HG03558 (cell line): ENCODE data around the gene MACC1.

Source experiments
- ATAC-seq: cut with Tn5 transposase; IDR thresholded peaks from one replicate; pipeline ENCODE4 v1.9.1; 2021; ENCODE audit warnings: moderate number of reproducible peaks; ENCODE audit not compliant: unreplicated experiment; ENCODE audit errors: extremely low read depth

The MACC1 gene

DNA sequence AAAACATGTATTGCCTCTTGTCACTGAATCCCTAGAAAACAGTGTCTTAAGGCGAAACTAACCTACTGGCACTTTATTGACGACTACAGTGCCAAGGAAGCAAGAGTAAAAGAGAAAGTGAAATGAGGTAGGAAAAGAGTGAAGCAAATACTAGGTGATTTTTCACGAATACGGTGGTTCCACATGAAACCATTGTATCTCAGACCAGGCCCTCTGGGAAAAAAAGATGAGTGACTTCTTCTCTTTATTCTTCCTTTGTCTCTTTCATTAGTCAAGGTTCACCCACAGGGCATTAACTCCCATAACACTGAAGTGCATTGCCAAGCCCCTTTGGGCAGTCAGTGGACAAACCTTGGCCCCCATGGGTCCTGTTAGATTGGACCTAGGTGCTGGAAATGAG, 16.2 kb upstream of the MACC1 start:
- no peak for ATAC-seq

GRCh38 chr7:20232848-20233247, 15.7 kb upstream of the MACC1 start:
- no peak for ATAC-seq

DNA sequence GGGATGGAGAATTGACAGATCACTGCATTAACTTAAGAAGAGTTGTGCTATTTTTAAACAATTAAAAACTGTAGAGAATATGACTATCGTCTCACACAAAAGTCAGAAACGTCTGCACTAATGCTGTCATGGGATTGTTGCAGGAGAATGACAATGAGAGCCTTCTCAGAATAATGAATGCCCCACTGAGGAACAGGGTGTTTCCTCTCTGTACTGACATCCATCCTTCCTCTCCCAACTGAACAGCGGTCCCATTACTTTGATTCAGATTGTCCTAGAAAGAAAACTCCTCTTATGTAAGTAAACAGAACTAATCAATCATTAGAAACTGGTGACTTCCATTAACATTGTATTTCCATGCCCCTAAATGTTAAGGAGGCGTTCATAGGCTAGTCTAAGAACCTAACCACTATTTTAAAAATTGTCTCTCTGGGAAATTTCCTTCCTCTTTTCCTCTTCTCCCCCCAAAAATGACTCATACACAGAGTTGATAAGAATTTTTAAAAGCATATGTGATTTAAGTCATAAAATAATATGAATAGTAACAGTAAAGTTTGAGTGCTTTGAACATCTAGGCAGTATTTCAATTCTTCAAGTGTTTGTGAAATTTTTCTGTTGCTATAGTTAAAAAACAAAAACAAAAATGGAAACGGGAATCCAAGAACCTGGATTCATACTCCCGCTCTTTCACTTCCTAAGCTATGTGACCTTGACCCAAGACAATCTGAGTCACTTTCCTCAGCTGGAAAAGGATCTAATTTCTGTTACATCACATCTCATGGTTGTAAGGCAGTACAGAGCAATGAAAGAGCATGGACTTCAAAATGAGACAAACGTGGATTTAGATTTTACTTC, 12.7 kb upstream of the MACC1 start:
- ATAC-seq = no peak

- ATAC-seq = no peak
These were observed 11.9 kb upstream of the MACC1 start for GRCh38 chr7:20229081-20229480.

- no peak for ATAC-seq
These were observed 11.5 kb upstream of the MACC1 start for GRCh38 chr7:20228654-20229053.

- no peak for ATAC-seq
These were observed 10.2 kb upstream of the MACC1 start for GRCh38 chr7:20227291-20227795.

- ATAC-seq = no peak
These were observed 9.7 kb upstream of the MACC1 start for GRCh38 chr7:20226860-20227259.

DNA sequence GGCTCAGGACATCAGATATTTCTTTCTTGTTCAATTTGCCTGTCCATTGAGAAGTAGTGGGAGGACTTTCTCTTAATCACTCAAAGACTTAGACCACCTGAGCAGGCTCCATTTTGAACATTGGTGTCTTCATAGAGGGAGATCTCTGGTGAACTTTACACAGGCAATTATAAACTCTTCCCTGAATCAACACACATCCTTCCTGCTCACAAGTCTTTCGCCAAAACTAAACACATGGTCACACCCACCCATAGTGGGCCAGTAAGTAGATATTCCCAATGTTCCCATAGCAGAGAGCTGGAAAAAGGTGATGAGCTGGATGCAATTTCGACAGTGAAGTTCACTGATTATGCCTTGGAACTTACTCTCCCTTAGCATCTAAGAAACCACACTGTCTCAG, 8.2 kb upstream of the MACC1 start:
- ATAC-seq = no peak

DNA sequence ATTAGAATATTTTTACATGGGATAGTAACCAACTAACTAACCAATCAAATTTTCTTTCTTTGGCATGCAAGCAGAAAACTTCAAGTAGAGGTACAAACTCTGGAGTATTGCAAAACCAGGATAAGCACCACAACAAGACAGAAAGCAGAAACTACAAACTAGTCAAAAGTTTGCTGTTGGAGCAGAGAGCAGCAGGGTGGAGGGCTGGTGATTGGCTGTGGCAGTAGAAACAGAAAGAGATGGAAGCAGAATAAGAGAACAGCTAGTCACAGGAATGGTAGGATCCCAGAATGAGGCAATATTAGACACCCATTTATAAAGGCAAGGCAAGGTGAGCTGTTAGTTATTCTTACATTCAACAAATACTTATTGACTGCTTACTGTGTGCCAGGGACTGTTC, 6.8 kb upstream of the MACC1 start:
- no peak for ATAC-seq

- ATAC-seq = no peak
These were observed 6.2 kb upstream of the MACC1 start for GRCh38 chr7:20223356-20223755.

DNA sequence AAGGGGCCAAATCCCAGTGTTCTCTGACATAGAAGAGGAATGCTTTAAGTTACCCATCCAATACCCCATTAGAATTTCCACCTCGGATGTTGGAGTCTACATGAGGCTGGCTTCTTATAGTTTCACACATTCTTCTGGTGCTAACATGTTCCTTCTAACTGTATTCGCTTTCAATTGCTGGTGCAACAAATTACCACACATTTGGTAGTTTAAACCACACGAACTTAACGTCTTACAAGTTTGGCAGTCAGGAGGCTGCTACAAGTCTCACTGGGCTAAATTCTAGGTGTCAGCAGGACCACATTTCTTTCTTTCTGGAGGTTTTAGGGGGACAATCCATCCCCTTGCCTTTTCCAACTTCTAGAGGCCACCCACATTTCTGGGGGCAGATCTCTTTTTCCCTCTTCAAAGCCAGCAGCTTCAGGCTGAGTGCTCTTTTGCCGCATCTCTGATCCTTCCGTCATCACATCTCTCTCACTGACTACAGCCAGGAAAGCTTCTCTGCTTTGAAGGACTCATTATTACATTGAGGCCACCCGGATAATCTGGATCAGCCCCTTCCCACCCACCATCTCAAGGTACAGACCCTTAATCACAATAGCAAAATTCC, 5.1 kb upstream of the MACC1 start:
- no peak for ATAC-seq

- ATAC-seq = no peak
These were observed 3.9 kb upstream of the MACC1 start for GRCh38 chr7:20220921-20221547.

DNA sequence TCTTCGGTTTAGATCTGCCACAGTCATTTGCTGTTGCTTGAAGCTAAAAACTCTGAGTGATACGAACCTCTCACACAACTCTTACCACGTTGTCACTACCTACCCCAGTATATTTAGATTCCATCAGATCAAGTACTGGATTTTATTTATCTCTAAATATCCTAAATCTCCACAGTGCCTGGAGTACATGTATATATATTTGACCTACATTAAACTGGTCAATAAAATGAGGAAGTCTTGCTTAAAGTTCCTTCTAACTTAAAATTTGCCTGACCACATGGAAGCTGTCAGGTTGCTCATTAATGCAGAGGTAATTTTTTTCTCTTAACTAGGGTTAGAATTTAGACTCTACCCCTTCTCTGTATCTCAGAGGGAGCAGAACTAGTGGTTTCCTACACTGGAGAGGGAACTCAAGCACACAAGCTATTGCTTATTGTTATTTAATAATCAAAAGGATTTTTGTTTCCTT, 3.1 kb upstream of the MACC1 start:
- ATAC-seq = peak; percentile 3

DNA sequence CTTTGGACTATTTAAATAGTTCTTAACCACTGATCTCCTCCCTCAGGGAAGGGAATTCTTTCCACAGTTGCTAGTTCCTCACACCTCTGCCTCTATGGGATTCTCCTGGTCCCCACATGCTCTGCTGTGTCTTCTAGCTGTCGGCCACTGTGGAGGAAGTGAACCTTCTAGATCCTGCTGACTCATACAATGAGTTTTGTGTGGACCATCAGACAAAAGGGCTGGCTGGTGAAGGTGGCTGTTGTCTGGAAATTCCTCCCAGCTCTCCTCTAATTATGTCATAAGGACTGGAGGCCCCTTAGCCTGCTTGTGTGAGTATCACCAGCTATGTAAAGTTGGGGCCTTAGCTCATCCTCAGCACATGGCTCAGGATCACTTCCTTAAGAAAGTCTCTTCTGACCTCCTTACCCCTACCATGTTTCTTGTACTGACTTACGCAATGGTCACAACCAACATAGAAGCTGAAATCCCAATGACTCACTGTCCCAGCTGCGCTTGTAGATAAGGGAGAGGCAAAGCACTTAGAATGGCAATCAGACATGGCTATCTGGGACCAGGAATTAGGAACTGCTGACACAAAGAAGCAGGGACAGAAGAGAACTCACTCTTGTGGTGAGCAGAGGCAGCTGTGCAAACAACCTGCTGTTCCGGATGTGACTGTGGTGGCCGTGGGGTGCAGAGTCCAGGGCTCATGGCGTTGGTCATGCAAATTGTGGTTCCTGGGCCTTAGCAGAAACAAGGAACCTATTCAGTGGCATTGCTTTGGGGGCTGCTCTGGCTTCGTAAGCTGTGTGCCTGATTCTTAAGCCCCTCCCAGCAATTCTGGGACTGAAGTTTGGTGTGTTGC, 2.5 kb upstream of the MACC1 start:
- peak; percentile 50 for ATAC-seq

DNA sequence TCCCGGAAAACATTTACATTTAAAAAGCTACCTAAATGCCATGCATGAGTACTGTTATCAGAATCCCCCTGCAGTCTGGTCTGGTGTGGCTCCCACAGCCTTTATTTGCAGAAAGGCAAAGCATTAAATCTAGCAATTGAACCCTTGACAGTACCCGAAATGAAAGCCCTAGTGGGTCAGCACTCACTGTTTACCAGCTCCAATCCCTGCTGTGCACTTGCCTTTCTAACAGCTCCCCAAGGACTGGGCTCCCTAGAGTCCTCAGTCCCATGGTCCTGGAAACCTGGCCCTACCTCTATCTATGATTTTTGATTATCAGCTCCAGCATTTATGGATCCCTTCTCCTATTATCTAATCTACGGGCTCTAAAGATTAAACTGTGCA, 1.9 kb upstream of the MACC1 start:
- no peak for ATAC-seq

DNA sequence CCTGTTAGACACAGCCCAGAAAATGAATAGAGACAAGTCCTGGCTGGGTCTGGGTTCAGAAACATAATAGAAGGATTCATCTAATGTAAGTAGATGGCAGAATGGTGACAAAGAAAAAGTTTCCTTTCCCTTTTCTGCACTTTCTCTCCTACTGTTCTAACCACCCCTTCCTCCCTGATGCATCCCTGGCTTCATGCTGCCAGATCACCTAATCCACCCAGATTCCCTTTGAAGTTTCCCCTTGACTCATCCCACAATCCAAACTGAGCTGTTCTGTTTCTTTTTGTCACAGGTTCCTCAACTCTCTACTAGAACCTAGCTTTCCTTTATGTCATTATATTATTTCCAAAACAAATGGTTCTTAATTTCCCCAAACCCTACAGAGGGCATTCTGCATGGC, 1.1 kb upstream of the MACC1 start:
- ATAC-seq = no peak

DNA sequence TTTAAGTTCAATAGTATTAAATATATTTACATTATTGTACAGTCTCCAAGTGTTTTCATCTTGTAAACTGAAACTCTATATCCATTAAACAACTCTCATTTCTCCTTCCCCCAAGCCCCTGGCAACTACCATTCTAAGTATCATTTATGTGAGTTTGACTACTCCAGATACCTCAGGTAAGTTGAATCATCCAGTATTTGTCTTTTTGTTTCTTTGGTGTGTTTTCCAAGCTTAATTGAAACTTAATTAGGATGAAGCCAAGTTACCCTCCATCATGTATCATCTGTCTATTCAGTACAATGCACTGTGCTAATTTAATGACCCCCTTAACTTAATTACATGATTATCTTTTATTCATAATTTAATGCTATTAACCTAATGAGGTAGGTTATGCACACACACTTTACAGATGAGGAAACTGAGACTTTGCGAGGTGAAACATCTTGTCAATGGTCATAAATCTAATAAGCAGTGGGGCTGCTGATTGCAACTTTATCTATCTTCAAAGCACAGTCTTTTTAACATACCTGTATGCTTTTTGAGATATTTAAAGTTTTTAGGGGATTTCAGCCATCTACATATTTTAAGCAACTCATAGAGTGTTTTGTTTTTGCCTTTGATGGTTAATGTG, 663 bp downstream of the MACC1 start:
- no peak for ATAC-seq

- no peak for ATAC-seq
These were observed 2.1 kb downstream of the MACC1 start for GRCh38 chr7:20214921-20215669.

- ATAC-seq = no peak
These were observed 3.1 kb downstream of the MACC1 start for GRCh38 chr7:20214132-20214531.
